Dermis blood vessel endothelial cell (primary cell): Measurements from ENCODE around the gene SPINK6. TPM values are rescaled to one million over a fixed set of nuclear protein-coding genes. Genes with fewer than 3 reads are reported as not detected.

Experiments
- DNase-seq: peaks from one replicate; pipeline ENCODE4 v3.0.0; 2010
- total RNA-seq: library from RNA; depleted of rRNA; stranded (reverse); fragments of >200 nt; gene quantifications from 2 replicates; pipeline ENCODE4 v1.2.3, GENCODE V29; 2014

Gene SPINK6
- total RNA-seq, 1 donor from 2014 or later = not detected

DNA sequence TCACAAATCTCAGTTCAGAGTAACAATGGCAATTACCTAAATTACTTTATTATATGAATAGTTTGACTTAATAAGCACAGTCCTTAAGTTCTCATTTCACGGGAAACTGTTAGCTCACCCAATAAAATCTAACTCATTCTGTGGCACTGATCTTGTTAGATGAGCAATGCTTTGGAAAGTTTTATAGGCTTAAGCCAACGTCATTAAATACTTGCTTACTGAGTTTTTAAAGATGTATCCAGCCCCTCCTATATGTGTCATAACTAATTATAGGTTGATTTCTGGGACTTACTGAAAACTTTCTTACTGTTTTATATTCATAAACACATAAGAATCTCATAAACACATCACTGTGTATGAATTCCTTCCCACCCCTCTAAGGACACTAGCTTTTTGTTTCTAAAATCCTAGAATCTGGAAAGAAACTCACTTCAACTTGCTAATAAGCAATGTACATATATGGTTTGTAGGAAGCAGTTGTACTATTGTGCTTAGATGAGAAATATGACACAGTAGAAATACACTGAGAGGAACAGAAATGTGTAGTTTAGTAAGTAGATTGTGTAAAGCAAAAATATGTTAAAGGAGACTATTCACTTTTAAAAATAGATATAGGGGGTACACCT lies 21.4 kb downstream of the SPINK6 start:
- no peak for DNase-seq

DNA sequence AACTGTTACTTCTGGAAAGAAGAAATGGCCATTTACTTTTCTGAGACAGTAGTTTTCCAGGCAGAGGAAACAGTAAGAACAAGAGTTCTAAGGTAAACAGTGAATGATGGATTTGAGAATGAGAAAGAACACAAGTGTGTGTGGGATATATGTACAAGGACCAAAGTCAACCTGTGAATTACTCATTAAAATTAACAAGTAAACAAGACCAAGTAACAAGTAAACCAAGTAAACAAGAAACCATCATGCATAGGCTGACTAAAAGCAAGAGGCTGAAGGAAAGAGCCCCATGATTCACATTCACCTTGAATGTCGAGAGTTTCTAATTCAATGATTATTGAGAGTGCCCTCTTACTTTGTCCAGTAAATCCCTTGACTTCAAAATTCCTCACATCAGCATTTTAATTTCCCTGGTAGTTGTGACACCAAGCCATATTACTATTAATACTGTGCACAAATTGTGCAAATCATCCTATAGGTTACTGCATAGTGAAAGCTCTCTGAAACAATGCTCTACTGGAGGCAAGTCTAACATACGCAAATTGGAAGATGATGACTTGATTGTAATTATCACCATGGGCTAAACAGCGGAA lies 25.6 kb downstream of the SPINK6 start:
- DNase-seq = no peak

DNA sequence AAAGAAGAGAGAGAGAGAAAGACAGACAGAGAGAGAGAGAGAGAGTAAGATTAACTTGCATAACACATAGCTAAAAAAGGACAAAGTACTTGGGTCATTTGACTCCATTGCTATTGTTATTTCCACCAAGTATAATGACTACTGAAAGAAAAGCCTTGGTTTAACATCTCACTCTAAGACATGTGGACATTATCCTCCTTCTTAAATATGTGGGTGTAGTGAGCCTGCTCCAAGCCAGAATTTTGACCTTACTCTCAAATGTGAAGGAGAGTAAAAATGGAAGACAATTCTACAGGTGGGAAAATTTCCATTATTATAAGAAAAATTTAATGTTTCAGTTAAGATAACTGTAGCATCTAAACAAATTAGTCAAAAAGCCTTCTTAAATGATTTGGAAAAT lies 27.0 kb downstream of the SPINK6 start:
- no peak for DNase-seq

DNA sequence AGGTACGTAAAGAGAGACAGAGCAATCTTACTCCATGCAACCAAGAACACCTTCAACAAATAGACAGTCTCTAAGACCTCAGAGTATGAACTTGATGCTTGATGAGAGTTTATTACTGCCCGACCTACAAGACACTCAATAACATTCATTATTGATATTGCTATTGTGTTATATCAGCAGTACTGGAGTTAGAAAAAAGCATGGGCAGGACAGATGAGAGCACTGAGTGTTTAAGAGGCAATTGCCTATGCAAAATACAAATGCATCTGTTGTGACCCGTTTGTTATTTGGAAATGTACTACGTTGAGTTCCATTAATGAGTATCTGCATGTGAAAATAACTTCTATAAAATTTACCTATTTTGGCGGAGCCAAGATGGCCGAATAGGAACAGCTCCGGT lies 27.4 kb downstream of the SPINK6 start:
- DNase-seq = no peak

DNA sequence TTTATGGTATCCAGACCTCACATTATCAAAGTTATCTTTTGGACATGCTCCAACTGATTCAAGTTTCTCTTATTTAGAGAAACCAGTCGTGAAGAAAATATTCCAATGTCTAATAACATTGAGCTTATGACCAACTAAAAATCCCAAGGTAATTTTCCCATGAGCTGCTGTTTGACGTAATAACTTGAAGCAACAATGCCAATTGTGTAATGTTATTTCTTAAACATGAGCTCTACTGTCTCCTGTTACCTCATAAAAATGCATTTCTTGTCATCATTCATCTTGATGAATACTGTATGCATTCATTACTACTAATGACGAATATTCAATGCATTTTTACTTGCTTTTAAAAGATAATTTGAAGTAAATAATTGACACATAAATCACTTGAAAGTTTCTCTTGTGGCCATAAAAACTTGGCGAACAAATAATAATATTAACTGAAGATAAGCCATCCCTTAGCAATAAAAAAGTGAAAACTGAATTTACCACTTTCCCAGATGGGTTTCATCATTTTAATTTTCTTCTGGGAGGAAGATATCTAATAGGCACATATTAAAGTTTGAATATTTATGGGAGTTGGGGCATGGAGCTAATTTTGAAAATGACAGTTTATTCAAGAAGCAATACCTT lies 35.1 kb downstream of the SPINK6 start:
- no peak for DNase-seq

DNA sequence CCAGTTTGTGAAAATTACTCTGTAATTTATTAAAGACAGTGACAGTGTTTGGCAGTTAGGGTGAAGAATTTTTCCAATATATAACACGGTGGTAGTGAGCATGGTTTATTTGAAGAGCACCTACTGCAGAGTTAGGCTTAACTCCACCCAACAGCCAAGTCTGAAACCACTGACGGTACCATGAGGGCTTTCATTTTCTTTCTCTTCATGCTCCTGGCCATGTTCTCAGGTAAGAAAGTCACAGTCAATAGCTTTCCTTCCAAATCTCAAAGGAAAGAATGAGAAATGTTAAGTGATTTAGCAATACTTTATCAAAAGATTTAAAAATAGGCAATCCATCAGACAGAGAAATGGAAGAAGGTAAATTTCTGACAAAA lies 35.6 kb downstream of the SPINK6 start, which contains the start of gene MARCOL:
Gene MARCOL (plus strand): TSS at position 108 of the 377 bp plus-strand sequence. CDS start 73 bp downstream, at position 181.
- DNase-seq = no peak

DNA sequence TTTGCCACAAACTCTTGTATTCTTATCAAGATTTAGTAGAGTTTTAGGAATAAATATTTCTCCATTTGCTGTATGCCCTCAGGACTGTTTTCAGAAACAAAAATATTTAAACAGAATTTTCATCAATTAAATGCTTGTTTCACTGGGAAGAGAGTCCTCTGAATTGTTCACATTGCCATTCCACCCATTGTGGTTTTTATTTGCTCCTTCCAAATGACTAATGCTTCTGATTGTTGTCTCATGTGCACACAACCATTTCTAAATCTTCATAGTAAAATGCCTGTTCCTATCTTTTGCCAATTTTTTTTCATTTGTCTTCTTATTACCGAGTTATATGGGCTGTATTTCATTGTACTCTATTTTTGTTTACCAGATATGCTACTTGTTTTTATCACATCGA lies 46.1 kb downstream of the SPINK6 start:
- no peak for DNase-seq

DNA sequence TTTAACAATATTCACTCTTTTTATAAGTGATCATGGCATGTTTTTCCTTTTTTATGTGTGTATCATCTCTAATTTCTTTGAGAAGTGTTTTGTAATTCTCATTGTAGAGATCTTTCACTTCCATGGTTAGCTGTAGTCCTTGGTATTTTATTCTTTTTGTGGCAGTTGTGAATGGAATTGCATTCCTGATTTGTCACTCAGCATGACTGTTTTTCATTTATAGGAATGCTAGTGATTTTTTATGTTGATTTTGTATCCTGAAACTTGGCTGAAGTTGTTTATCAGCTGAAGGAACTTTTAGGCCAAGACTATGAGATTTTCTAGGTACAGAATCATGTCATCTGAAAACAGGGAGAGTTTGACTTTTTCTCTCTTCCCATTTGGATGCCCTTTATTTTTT lies 52.6 kb downstream of the SPINK6 start:
- no peak for DNase-seq

DNA sequence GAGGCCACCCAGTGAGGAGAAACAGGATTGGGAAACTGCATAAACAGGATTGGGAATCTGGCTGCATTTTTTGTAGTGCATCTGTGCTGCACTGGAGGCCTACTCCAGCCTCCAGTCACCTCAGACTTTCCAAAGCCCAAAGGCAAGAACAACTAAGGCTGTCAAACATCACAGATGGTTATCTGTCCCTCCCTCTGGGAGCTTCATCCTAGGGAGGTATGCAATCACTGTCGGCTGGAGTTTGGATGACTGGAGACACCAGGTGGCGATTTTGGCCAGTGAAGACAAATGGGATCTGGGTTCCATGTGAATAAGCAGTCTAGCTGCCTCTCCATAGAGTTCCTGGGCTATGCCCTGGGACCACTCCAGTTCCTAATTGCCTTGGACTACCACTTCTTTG lies 56.4 kb downstream of the SPINK6 start:
- DNase-seq = no peak

DNA sequence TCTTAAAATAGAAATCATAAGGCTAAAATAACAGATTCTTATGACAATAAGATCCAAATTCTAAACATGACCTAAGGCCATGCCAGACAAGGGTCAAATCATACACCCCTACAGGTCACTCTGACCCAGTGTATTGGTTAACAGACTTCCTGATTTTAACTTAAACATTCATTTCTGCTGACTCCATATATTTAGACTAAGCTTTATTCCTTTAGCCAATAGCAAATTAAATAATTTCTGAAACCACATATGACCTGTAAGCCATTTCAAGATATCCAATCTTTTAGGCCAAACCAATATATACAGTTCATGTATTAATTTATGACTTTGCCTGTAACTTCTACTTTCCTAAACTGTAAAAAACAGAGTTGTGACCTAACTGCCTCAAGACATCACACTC lies 58.4 kb downstream of the SPINK6 start:
- no peak for DNase-seq

Other genes starting within 250 kb of the SPINK6 start
- 0.09 and 0.85 TPM in 2 replicates for gene SPINK5, start 139.1 kb upstream of the SPINK6 start, total RNA-seq
- not detected in 2 replicates for gene SPINK14, start 34.5 kb upstream of the SPINK6 start, total RNA-seq
- gene MARCOL, start 35.5 kb downstream of the SPINK6 start, total RNA-seq = not detected in 2 replicates
- not detected in 2 replicates for gene SPINK13, start 65.8 kb downstream of the SPINK6 start, total RNA-seq
- not detected in 2 replicates for gene SPINK7, start 109.4 kb downstream of the SPINK6 start, total RNA-seq
- gene SPINK9, start 132.5 kb downstream of the SPINK6 start, total RNA-seq = not detected in 2 replicates
- 47.7 and 63.3 TPM in 2 replicates for gene FBXO38, start 180.9 kb downstream of the SPINK6 start, total RNA-seq